Liver (tissue), 9 donors: ENCODE measurements around the gene GSTO2. TPM values are rescaled to one million over a fixed set of nuclear protein-coding genes. Genes with fewer than 3 reads are reported as not detected.

ENCODE experiments used
- DNase-seq: peaks from one replicate; pipeline ENCODE4 v3.0.0-alpha.2; 2017; ENCODE audit warnings: low spot score
- H3K27ac ChIP-seq, 2 donors: one replicate each; pipeline ENCODE4 v1.7.0; 2013; ENCODE audit warnings: inconsistent platforms in 2 of 2, low read length in 2 of 2, control low read depth in 1 of 2, low read depth in 1 of 2, mild to moderate bottlenecking in 1 of 2
- H3K27me3 ChIP-seq, 4 donors: one replicate each; pipeline versions ENCODE4 v1.6.1 to v1.7.0; 2013; ENCODE audit warnings: low read length in 3 of 4, inconsistent platforms in 1 of 4, mild to moderate bottlenecking in 1 of 4, moderate library complexity in 1 of 4; ENCODE audit not compliant: control insufficient read depth in 4 of 4, insufficient read depth in 4 of 4
- H3K36me3 ChIP-seq, 4 donors: one replicate each; pipeline versions ENCODE4 v1.6.1 to v1.7.0; 2013; ENCODE audit warnings: low read length in 3 of 4, mild to moderate bottlenecking in 3 of 4, low read depth in 1 of 4, moderate library complexity in 1 of 4; ENCODE audit not compliant: control insufficient read depth in 4 of 4, insufficient read depth in 3 of 4
- H3K4me1 ChIP-seq, 4 donors: one replicate each; pipeline versions ENCODE4 v1.6.1 to v1.7.0; 2013; ENCODE audit warnings: low read length in 3 of 4, mild to moderate bottlenecking in 3 of 4, moderate library complexity in 1 of 4; ENCODE audit not compliant: control insufficient read depth in 4 of 4, insufficient read depth in 4 of 4
- H3K4me3 ChIP-seq, 3 donors: one replicate each; pipeline versions ENCODE4 v1.6.1 to v1.7.0; 2013; ENCODE audit warnings: low read length in 3 of 3, control low read depth in 1 of 3, low read depth in 1 of 3, mild to moderate bottlenecking in 1 of 3
- H3K9ac ChIP-seq, 2 donors: one replicate each; pipeline ENCODE4 v1.7.0; 2013; ENCODE audit warnings: low read length in 2 of 2, mild to moderate bottlenecking in 2 of 2, moderate library complexity in 2 of 2, control low read depth in 1 of 2, low read depth in 1 of 2
- H3K9me3 ChIP-seq, 4 donors: one replicate each; pipeline versions ENCODE4 v1.6.1 to v1.7.0; 2013; ENCODE audit warnings: low read length in 3 of 4; ENCODE audit not compliant: control insufficient read depth in 4 of 4
- CTCF ChIP-seq: fragments of 150-350 bp; IDR thresholded peaks from 2 replicates; pipeline ENCODE4 v1.5.1; 2017; ENCODE audit warnings: improper control_type of control experiment, low read depth, low read length; ENCODE audit not compliant: missing input control
- EGR1 ChIP-seq, 2 donors: IDR thresholded peaks; 2 replicates each; pipeline ENCODE4 v1.6.1; 2016 to 2018; ENCODE audit warnings: antibody characterized with exemption in 2 of 2, low read depth in 2 of 2
- FOXA1 ChIP-seq: IDR thresholded peaks from 2 replicates; pipeline ENCODE4 v1.6.1; 2016; ENCODE audit warnings: antibody characterized with exemption
- FOXA2 ChIP-seq: IDR thresholded peaks from 2 replicates; pipeline ENCODE4 v1.6.1; 2016; ENCODE audit warnings: antibody characterized with exemption
- GABPA ChIP-seq, 2 donors: IDR thresholded peaks in 1 of 2; conservative IDR thresholded peaks in 1 of 2; 2 replicates each; pipeline ENCODE4 v1.6.1; 2016; ENCODE audit warnings: antibody characterized with exemption in 2 of 2, mild to moderate bottlenecking in 1 of 2, moderate library complexity in 1 of 2
- HNF4A ChIP-seq, 2 donors: conservative IDR thresholded peaks; 2 replicates each; pipeline ENCODE4 v1.6.1; 2016; ENCODE audit warnings: antibody characterized with exemption in 2 of 2, mild to moderate bottlenecking in 2 of 2
- HNF4G ChIP-seq: IDR thresholded peaks from 2 replicates; pipeline ENCODE4 v1.6.1; 2016; ENCODE audit warnings: antibody characterized with exemption
- JUND ChIP-seq, 2 donors: IDR thresholded peaks; 2 replicates each; pipeline ENCODE4 v1.6.1; 2016; ENCODE audit warnings: antibody characterized with exemption in 2 of 2
- NR2F2 ChIP-seq: IDR thresholded peaks from 2 replicates; pipeline ENCODE4 v1.6.1; 2016; ENCODE audit warnings: antibody characterized with exemption
- RAD21 ChIP-seq, 2 donors: IDR thresholded peaks; 2 replicates each; pipeline ENCODE4 v1.6.1; 2016; ENCODE audit warnings: antibody characterized with exemption in 2 of 2, mild to moderate bottlenecking in 2 of 2
- REST ChIP-seq: IDR thresholded peaks from 2 replicates; pipeline ENCODE4 v1.6.1; 2016; ENCODE audit warnings: antibody characterized with exemption, mild to moderate bottlenecking
- RXRA ChIP-seq, 2 donors: IDR thresholded peaks; 2 replicates each; pipeline ENCODE4 v1.6.1; 2017 to 2018; ENCODE audit warnings: antibody characterized with exemption in 2 of 2, mild to moderate bottlenecking in 1 of 2
- SP1 ChIP-seq: IDR thresholded peaks from 2 replicates; pipeline ENCODE4 v1.6.1; 2018; ENCODE audit warnings: antibody characterized with exemption, mild to moderate bottlenecking
- YY1 ChIP-seq: IDR thresholded peaks from 2 replicates; pipeline ENCODE4 v1.6.1; 2016; ENCODE audit warnings: antibody characterized with exemption, mild to moderate bottlenecking
- ZBTB33 ChIP-seq: IDR thresholded peaks from 2 replicates; pipeline ENCODE4 v1.6.1; 2016; ENCODE audit warnings: antibody characterized with exemption
- WGBS: extraction: QIAGEN DNeasy Blood & Tissue Kit; methylation state at CpG from one replicate; pipeline ENCODE4 v1.1.7; 2013; 5-methylcytosine and 5-hydroxymethylcytosine counted together
- polyA plus RNA-seq, 2 donors: library from polyadenylated mRNA; stranded (reverse) in 1 of 2; unstranded in 1 of 2; fragments of 200-250 nt in 1 of 2; fragments of >200 nt in 1 of 2; fragmentation: Nextera tagmentation in 1 of 2; extraction: Ambion mirVana in 1 of 2; gene quantifications; one replicate each; pipeline versions ENCODE4 v1.2.1 to v1.2.3, GENCODE V29; 2013 to 2015
- total RNA-seq, 2 donors: library from RNA; depleted of rRNA; stranded (reverse); fragments of >200 nt; gene quantifications; one replicate each; pipeline ENCODE4 v1.2.3, GENCODE V29; 2014
- TF ChIP-seq, protein P1 (sequence below): IDR thresholded peaks from 2 replicates; pipeline ENCODE4 v1.6.1; 2016; ENCODE audit warnings: antibody characterized with exemption
- TF ChIP-seq, protein P2 (sequence below): IDR thresholded peaks from 2 replicates; pipeline ENCODE4 v1.6.1; 2016; ENCODE audit warnings: antibody characterized with exemption
- donor health status: healthy.
- donor health status: healthy.
- donor health status: healthy.
- donor health status: healthy.
- donor health status: healthy.

The GSTO2 gene
- total and polyA plus RNA-seq, 4 donors, result 1.0 to 4.6 (median 1.7) TPM

DNA sequence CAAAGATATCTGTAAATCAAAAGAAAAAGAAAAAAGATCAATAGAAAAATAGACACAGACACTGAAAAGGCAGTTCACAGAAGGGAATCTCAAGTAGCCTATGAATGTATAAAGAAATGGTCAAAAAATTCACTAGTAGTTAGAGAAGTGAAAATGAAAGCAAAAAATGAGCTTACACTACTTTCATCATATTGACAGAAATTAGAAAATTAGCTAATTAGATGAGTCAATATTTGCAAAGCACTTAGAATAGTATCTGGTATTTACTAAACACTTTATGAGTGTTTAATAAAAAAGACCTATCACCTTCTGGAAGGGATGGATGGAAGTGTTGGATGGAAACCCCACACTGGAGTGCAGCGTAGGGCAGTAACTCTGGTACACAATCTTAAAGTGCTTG lies 82.9 kb downstream of the GSTO2 start:
- TF ChIP-seq ZBTB33, result no peak
- TF ChIP-seq FOXA2, result no peak
- no peak for TF ChIP-seq CTCF
- no peak for TF ChIP-seq RXRA (IDR thresholded peaks at IDR 0.05)
- no peak for TF ChIP-seq REST
- no peak for TF ChIP-seq FOXA1
- no peak for TF ChIP-seq RAD21 (IDR thresholded peaks at IDR 0.05)
- no peak for DNase-seq
- Histone ChIP-seq H3K27ac (peak overlapping the region; percentile 22 to 26), H3K36me3 (no peaks in the 10 kb centered on the region), H3K4me1 (peaks cover 0 to 27% (median 22%) of the 10 kb centered on the region in 4 donors), H3K9me3 (no peaks in the 10 kb centered on the region), H3K9ac (no peak overlapping the region), H3K4me3 (no peak overlapping the region), H3K27me3 (no peaks in the 10 kb centered on the region)
- WGBS, result 83% methylated on average over 1 of the region's 1 CpG

DNA sequence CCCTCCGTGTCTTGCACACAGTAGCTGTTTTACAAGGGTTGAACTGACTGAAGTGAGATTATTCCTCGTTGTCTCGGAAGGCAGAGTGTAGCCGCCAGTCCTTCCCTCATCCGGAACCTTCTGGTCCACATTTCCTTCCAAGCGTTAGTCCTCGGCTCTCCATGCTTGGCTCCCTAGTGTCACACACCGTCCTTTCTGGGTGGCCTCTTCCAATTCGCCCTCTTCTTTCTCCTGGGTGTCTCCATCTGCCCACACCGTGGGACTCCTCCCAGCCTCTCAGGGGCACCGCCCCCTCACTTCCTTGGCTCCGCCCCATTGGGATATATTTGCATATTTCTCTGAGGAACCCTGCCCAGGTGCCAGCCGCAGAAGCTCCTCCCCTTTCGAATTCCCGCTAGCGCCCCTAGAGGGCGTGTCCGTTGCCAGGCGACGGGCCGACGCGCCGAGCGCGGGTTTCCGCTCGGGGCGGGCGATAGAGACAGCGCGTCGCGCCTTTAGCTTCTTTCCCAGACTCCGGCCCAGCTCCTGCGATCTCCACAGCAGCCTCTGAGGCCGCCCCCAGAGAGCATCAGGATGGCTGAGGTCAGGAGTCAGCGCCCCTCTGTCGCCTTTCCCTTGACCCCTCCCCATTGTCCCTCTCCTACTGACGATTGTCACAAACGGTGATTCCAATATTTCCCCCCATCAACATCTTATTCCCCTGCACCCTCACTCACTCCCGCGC lies 84.5 kb downstream of the GSTO2 start, which contains the start of gene CFAP58:
TSS of gene CFAP58 (plus strand) at position 509 of the 724 bp plus-strand sequence. CDS start at position 574, 65 bp downstream.
- peaks cover 0 to 27% (median 22%) of the 10 kb centered on the region in 4 donors for H3K4me1 ChIP-seq
- H3K36me3 ChIP-seq, result no peaks in the 10 kb centered on the region
- no peak within 1 kb of the TSS for H3K9ac ChIP-seq
- DNase-seq, result peak; percentile 96
- H3K27ac ChIP-seq, result peak within 1 kb of the TSS; percentile 21 to 34
- peak within 1 kb of the TSS; percentile 20 to 59 (median 21) for H3K4me3 ChIP-seq
- H3K9me3 ChIP-seq, result no peaks in the 10 kb centered on the region
- H3K27me3 ChIP-seq, result no peaks in the 10 kb centered on the region
- WGBS, result 3% methylated on average over 43 of the region's 43 CpGs
- TF ChIP-seq EGR1 (IDR thresholded peaks at IDR 0.05; ENCODE audit: low read depth in 2 of 2) (peak in 1 of 2 donors; percentile 69), RXRA (IDR thresholded peaks at IDR 0.05) (no peak), FOXA2 (no peak), GABPA (IDR thresholded peaks at IDR 0.05 in 1 of 2, conservative IDR thresholded peaks at IDR 0.05 in 1 of 2) (peak in 1 of 2 donors; percentile 29), NR2F2 (peak; percentile 8), REST (no peak), YY1 (peak; percentile 33), SP1 (peak; percentile 58), HNF4G (no peak), JUND (IDR thresholded peaks at IDR 0.05) (no peak), FOXA1 (no peak), HNF4A (conservative IDR thresholded peaks at IDR 0.05) (peak in 1 of 2 donors; percentile 23), ZBTB33 (no peak), RAD21 (IDR thresholded peaks at IDR 0.05) (peak; percentile 56 to 62)
- TF ChIP-seq, protein P1, sequence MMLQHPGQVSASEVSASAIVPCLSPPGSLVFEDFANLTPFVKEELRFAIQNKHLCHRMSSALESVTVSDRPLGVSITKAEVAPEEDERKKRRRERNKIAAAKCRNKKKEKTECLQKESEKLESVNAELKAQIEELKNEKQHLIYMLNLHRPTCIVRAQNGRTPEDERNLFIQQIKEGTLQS, result no peak
- TF ChIP-seq, protein P2, sequence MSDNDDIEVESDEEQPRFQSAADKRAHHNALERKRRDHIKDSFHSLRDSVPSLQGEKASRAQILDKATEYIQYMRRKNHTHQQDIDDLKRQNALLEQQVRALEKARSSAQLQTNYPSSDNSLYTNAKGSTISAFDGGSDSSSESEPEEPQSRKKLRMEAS, result no peak
